Naive thymus-derived CD4-positive, alpha-beta T cell (primary cell): ENCODE data around the gene EPHA3. TPM values are rescaled to one million over a fixed set of nuclear protein-coding genes. Genes with fewer than 3 reads are reported as not detected.

Experiments used
- ATAC-seq: fragments of 150-1000 bp; cut with Tn5 transposase; 2 replicates; pipeline ENCODE4 v1.10.0; 2021; ENCODE audit warnings: mild to moderate bottlenecking, moderate library complexity
- CTCF ChIA-PET: fragments of 350-600 bp; sonication (Branson Sonifier 250); formaldehyde crosslinking; loops from one replicate; lab custom pipeline; 2021; ENCODE audit warnings: antibody characterized with exemption; lab: Charles Lee
- POLR2A ChIA-PET: fragments of 350-600 bp; sonication (Branson Sonifier 250); formaldehyde crosslinking; loops from one replicate; lab custom pipeline; 2021; ENCODE audit warnings: antibody characterized with exemption, inconsistent platforms; lab: Charles Lee
- DNase-seq, 9 donors: peaks; one replicate each; pipeline versions ENCODE4 v3.0.0 to v3.0.0-alpha.2; 2020 to 2022; ENCODE audit warnings: mixed read lengths in 1 of 9
- H3K27ac ChIP-seq: one replicate; pipeline ENCODE4 v1.7.0; 2013; ENCODE audit warnings: mild to moderate bottlenecking, low read depth, low read length, moderate library complexity
- H3K27me3 ChIP-seq, 2 donors: one replicate each; pipeline ENCODE4 v1.7.0; 2013; ENCODE audit warnings: low read length in 2 of 2, mild to moderate bottlenecking in 2 of 2, moderate library complexity in 2 of 2; ENCODE audit not compliant: control insufficient read depth in 2 of 2, insufficient read depth in 2 of 2
- H3K36me3 ChIP-seq, 3 experiments: 1 replicate in 2 of 3; 2 replicates in 1 of 3; pipeline ENCODE4 v1.7.0; 2013; ENCODE audit warnings: low read length in 3 of 3, mild to moderate bottlenecking in 3 of 3, moderate library complexity in 1 of 3; ENCODE audit not compliant: insufficient read depth in 3 of 3, control insufficient read depth in 2 of 3
- H3K4me1 ChIP-seq, 2 donors: one replicate each; pipeline ENCODE4 v1.7.0; 2013; ENCODE audit warnings: low read length in 2 of 2, mild to moderate bottlenecking in 2 of 2, moderate library complexity in 1 of 2; ENCODE audit not compliant: control insufficient read depth in 2 of 2, insufficient read depth in 2 of 2
- H3K4me3 ChIP-seq: 2 replicates; pipeline ENCODE4 v1.7.0; 2013; ENCODE audit warnings: mild to moderate bottlenecking, low read length
- H3K9me3 ChIP-seq, 3 experiments: 1 replicate in 2 of 3; 2 replicates in 1 of 3; pipeline ENCODE4 v1.7.0; 2013; ENCODE audit warnings: low read length in 3 of 3; ENCODE audit not compliant: control insufficient read depth in 2 of 3
- H3K27ac Mint-ChIP-seq, 9 donors: one replicate each; pipeline ENCODE4 v1.8.0; 2020 to 2022; ENCODE audit warnings: mixed read lengths in 9 of 9, mild to moderate bottlenecking in 8 of 9, moderate library complexity in 5 of 9, inconsistent platforms in 2 of 9
- H3K27me3 Mint-ChIP-seq, 5 donors: one replicate each; pipeline ENCODE4 v1.8.0; 2021 to 2022; ENCODE audit warnings: mixed read lengths in 5 of 5, mild to moderate bottlenecking in 1 of 5
- H3K36me3 Mint-ChIP-seq, 5 donors: one replicate each; pipeline ENCODE4 v1.8.0; 2020 to 2022; ENCODE audit warnings: mixed read lengths in 5 of 5, mild to moderate bottlenecking in 3 of 5, inconsistent platforms in 1 of 5
- H3K4me1 Mint-ChIP-seq, 7 donors: one replicate each; pipeline ENCODE4 v1.8.0; 2020 to 2022; ENCODE audit warnings: mixed read lengths in 7 of 7, mild to moderate bottlenecking in 3 of 7, inconsistent platforms in 1 of 7
- H3K4me3 Mint-ChIP-seq, 10 donors: one replicate each; pipeline ENCODE4 v1.8.0; 2020 to 2022; ENCODE audit warnings: mild to moderate bottlenecking in 10 of 10, mixed read lengths in 10 of 10, moderate library complexity in 6 of 10, inconsistent platforms in 2 of 10
- H3K9me3 Mint-ChIP-seq, 11 donors: one replicate each; pipeline ENCODE4 v1.8.0; 2020 to 2022; ENCODE audit warnings: mixed read lengths in 11 of 11, mild to moderate bottlenecking in 4 of 11, inconsistent platforms in 1 of 11, moderate library complexity in 1 of 11
- intact Hi-C, 2 donors: fragments of 100-400 bp; cut with micrococcal nuclease; formaldehyde crosslinking; loops; one replicate each; pipeline ENCODE4 v1.15.1; 2023
- polyA plus RNA-seq, 2 donors: library from polyadenylated mRNA; unstranded; fragments of 300-500 nt; fragmentation: Illumina TruSeq; gene quantifications; one replicate each; pipeline ENCODE4 v1.2.3, GENCODE V29; 2021
- total RNA-seq, 6 experiments: library from RNA in 5 of 6; stranded (reverse) in 5 of 6; gene quantifications; 1 replicate in 5 of 6; 2 replicates in 1 of 6; pipeline ENCODE4 v1.2.3 and lab custom pipeline; 2021 to 2026

EPHA3 gene
- total and polyA plus RNA-seq, 7 experiments from 2014 or later, result not detected

- no peak overlapping the region for H3K4me3 Mint-ChIP-seq
- H3K36me3 ChIP-seq, result no peaks in the 10 kb centered on the region
- H3K4me1 Mint-ChIP-seq, result no peaks in the 10 kb centered on the region
- ChIA-PET CTCF (no interaction called here), POLR2A (no interaction called here)
- H3K27ac Mint-ChIP-seq, result no peak overlapping the region
- no peaks in the 10 kb centered on the region for H3K27me3 ChIP-seq
- H3K27ac ChIP-seq, result no peak overlapping the region
- no peaks in the 10 kb centered on the region for H3K27me3 Mint-ChIP-seq
- no peak overlapping the region for H3K4me3 ChIP-seq
- intact Hi-C loops, result no loop called here
- no peaks in the 10 kb centered on the region for H3K36me3 Mint-ChIP-seq
- DNase-seq (no peak), ATAC-seq (no peak)
- no peaks in the 10 kb centered on the region for H3K9me3 ChIP-seq
- no peaks in the 10 kb centered on the region for H3K4me1 ChIP-seq
- peaks cover 0 to 21% (median 3%) of the 10 kb centered on the region in 11 donors for H3K9me3 Mint-ChIP-seq
Measured at GRCh38 chr3:89525609-89526008, 418.2 kb downstream of the EPHA3 start.

GRCh38 chr3:89527736-89528305 lies 420.4 kb downstream of the EPHA3 start:
- Histone ChIP-seq H3K36me3 (no peaks in the 10 kb centered on the region), H3K9me3 (no peaks in the 10 kb centered on the region), H3K27ac (no peak overlapping the region), H3K27me3 (no peaks in the 10 kb centered on the region), H3K4me1 (no peaks in the 10 kb centered on the region), H3K4me3 (no peak overlapping the region)
- CTCF ChIA-PET, result no interaction called here
- Mint-ChIP-seq H3K4me1 (no peaks in the 10 kb centered on the region), H3K4me3 (no peak overlapping the region), H3K27me3 (no peaks in the 10 kb centered on the region), H3K27ac (no peak overlapping the region), H3K36me3 (no peaks in the 10 kb centered on the region), H3K9me3 (peaks cover 0 to 21% (median 3%) of the 10 kb centered on the region in 11 donors)
- POLR2A ChIA-PET, result no interaction called here
- ATAC-seq (no peak), DNase-seq (no peak)
- intact Hi-C loops, result no loop called here
